ENCODE results near the gene CYP4X1. TPM values are rescaled to one million over a fixed set of nuclear protein-coding genes. Genes with fewer than 3 reads are reported as not detected.
A peak's percentile ranks its signal among the peaks of the same experiment; 100 is the strongest.
"Not testable (repeated sequence)": the region's sequence is repeated elsewhere in the genome, so short reads cannot be mapped to it uniquely, and the experiment has no call there.

Gene CYP4X1
- total and polyA plus RNA-seq, 7 donors: 0.60 to 7.5 (median 2.6) TPM; not detected in 1

DNA sequence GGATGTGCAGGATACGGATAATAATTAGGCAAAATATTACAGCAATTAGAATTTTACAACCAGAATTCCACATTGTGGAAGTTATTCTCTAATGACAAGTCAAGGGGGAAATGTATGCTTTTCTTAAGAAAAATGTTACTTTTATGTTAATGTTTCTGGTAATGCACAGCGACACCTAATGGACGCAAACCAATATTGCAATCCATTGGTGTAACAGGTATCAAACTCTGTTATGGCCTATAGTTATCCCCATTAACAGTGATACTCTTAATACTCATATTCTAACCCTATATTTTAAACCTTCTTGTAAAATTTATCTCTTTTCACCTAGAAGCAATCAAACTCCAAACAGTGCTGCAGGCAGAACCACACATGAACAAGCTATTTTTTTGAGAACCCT lies 65.9 kb downstream of the CYP4X1 start:
- 7 to 11% methylated on average over 3 of the region's 3 CpGs for WGBS, 2 donors
- H3K27ac ChIP-seq; intact Hi-C loops (cut with DNase I); DNase-seq; H3K4me3 ChIP-seq; H3K9me3 ChIP-seq; H3K27me3 ChIP-seq; H3K36me3 ChIP-seq; H3K4me1 ChIP-seq: not testable (repeated sequence)
- TF ChIP-seq, protein P1, sequence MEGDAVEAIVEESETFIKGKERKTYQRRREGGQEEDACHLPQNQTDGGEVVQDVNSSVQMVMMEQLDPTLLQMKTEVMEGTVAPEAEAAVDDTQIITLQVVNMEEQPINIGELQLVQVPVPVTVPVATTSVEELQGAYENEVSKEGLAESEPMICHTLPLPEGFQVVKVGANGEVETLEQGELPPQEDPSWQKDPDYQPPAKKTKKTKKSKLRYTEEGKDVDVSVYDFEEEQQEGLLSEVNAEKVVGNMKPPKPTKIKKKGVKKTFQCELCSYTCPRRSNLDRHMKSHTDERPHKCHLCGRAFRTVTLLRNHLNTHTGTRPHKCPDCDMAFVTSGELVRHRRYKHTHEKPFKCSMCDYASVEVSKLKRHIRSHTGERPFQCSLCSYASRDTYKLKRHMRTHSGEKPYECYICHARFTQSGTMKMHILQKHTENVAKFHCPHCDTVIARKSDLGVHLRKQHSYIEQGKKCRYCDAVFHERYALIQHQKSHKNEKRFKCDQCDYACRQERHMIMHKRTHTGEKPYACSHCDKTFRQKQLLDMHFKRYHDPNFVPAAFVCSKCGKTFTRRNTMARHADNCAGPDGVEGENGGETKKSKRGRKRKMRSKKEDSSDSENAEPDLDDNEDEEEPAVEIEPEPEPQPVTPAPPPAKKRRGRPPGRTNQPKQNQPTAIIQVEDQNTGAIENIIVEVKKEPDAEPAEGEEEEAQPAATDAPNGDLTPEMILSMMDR (IDR thresholded peaks at IDR 0.05): peak in 2 of 4 experiments; percentile 19 to 45

DNA sequence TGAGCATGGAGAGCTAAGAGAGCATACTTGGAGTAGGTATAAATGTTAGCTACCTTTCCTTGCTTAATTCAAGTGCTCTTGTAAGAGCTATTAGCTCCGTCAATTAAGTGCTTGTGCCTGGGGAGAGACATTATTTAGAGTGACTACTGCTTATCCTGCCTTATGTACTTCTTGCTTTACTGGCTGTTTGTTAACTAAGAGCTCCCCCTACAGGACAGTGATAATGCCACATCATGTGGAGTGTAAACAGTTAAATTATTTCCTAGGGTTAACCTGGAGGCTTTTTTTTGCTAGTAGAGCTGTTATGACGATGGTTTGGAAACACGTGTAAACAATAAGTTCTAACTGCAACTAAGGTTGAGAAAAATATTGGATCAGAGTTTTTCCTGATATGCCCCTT lies 68.0 kb downstream of the CYP4X1 start:
- 23 to 32% methylated on average over 3 of the region's 3 CpGs for WGBS, 2 donors
- intact Hi-C loops (cut with DNase I): not testable (repeated sequence)

More for the DNA sequence above, 68.0 kb downstream of the CYP4X1 start:
- not testable (repeated sequence) for H3K4me1 ChIP-seq, H3K27me3 ChIP-seq, H3K9me3 ChIP-seq, H3K4me3 ChIP-seq, DNase-seq, H3K36me3 ChIP-seq, H3K27ac ChIP-seq

Small RNA genes lying within 50 kb of the gene (small RNA-seq; reads per million reads assigned to genes)
- gene CYP4A27P: 0 reads per million in 3 donors
- gene CYP4A43P: 0 reads per million in 3 donors
- 0 reads per million in 3 donors for gene CYP4A44P

Other genes with a start within 250 kb of the CYP4X1 start
- gene CYP4B1, start 224.6 kb upstream of the CYP4X1 start, total RNA-seq: 10 to 100 TPM; 17.2 to 50.3 (median 33.7) TPM
- gene CYP4B1, start 224.6 kb upstream of the CYP4X1 start, polyA plus RNA-seq: 1 to 10 TPM in 2 of 3 donors, under 1 TPM in 1; 0.23 to 6.0 (median 4.8) TPM
- gene CYP4A11, start 82.2 kb upstream of the CYP4X1 start, total RNA-seq: not detected
- gene CYP4A11, start 82.2 kb upstream of the CYP4X1 start, polyA plus RNA-seq: not detected
- gene CYP4Z1, start 43.6 kb downstream of the CYP4X1 start, total RNA-seq: 1 to 10 TPM in 2 of 4 donors, under 1 TPM in 2; 0.27 to 1.9 (median 1.1) TPM
- not detected for gene CYP4Z1, start 43.6 kb downstream of the CYP4X1 start, polyA plus RNA-seq
- gene CYP4A22, start 113.8 kb downstream of the CYP4X1 start, total RNA-seq: 1 to 10 TPM in 1 of 4 donors, not detected in 3; 1.4 TPM
- not detected for gene CYP4A22, start 113.8 kb downstream of the CYP4X1 start, polyA plus RNA-seq
- gene PDZK1IP1, start 166.4 kb downstream of the CYP4X1 start, total RNA-seq: not detected
- gene PDZK1IP1, start 166.4 kb downstream of the CYP4X1 start, polyA plus RNA-seq: 100 to 1,000 TPM in 1 of 3 donors, 10 to 100 TPM in 2; 31.9 to 291 (median 35.4) TPM
- 1 to 10 TPM; 2.3 to 3.9 (median 3.2) TPM for gene TAL1, start 208.6 kb downstream of the CYP4X1 start, total RNA-seq
- gene TAL1, start 208.6 kb downstream of the CYP4X1 start, polyA plus RNA-seq: 1 to 10 TPM in 2 of 3 donors, not detected in 1; 1.2 to 1.4 TPM

All from sigmoid colon (tissue), 7 donors.